BLaER1 (cell line): ENCODE results near the gene DNAJB12.

Experiments
- H3K27ac ChIP-seq: shearing (Covaris generic); formaldehyde crosslinking; 2 replicates; pipeline ENCODE4 v1.8.1; 2022
- H3K27me3 ChIP-seq: shearing (Covaris generic); formaldehyde crosslinking; 2 replicates; pipeline ENCODE4 v1.8.1; 2022
- H3K36me3 ChIP-seq: shearing (Covaris generic); formaldehyde crosslinking; 2 replicates; pipeline ENCODE4 v1.8.1; 2022
- H3K4me1 ChIP-seq: shearing (Covaris generic); formaldehyde crosslinking; 2 replicates; pipeline ENCODE4 v1.8.1; 2022
- H3K4me2 ChIP-seq: shearing (Covaris generic); formaldehyde crosslinking; 2 replicates; pipeline ENCODE4 v1.8.1; 2022
- H3K4me3 ChIP-seq: shearing (Covaris generic); formaldehyde crosslinking; 2 replicates; pipeline ENCODE4 v1.8.1; 2022
- H3K9ac ChIP-seq: shearing (Covaris generic); formaldehyde crosslinking; 2 replicates; pipeline ENCODE4 v1.8.1; 2022
- H3K9me3 ChIP-seq: shearing (Covaris generic); formaldehyde crosslinking; 2 replicates; pipeline ENCODE4 v1.8.1; 2022
- H4K20me1 ChIP-seq: shearing (Covaris generic); formaldehyde crosslinking; 2 replicates; pipeline ENCODE4 v1.8.1; 2022
- Cebpa-rat ChIP-seq: shearing (Covaris generic); IDR thresholded peaks from 2 replicates; pipeline ENCODE4 v1.8.1; 2022

Gene DNAJB12

DNA sequence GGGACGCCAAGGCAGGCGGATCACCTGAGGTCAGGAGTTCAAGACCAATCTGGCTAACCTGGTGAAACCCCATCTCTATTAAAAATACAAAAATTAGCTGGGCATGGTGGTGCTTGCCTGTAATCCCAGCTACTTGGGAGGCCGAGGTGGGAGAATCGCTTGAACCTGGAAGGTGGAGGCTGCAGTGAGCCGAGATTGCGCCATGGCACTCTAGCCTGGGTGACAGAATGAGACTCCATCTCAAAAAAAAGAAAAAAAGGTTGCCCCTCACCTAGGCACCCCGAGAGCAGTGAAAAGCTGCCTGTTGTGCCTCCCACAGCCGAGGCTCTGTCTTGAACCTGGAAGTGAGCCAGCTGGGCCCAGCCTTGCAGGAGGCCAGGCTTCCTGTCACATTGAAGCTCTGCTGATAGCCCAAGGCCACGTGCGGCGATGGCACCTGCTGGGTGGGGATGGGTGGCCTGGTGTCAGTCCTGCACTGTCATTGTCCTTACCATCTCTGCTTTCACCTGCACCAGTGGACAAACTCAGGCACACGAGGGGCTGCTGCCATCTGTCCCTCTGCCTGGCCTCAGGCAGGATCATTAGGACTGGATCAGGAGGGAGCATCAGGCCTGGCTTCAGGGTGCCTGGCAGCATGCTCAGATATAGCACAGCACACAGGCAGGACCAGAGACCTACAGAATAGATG lies 37.8 kb downstream of the DNAJB12 start:
- H3K4me2 ChIP-seq, result peak overlapping the region; percentile 81
- TF ChIP-seq Cebpa-rat, result peak; percentile 35; the same call in 1 of the 2 replicates
- H4K20me1 ChIP-seq, result no peaks in the 10 kb centered on the region
- peak overlapping the region; percentile 59 for H3K9ac ChIP-seq
- H3K27ac ChIP-seq, result peak overlapping the region; percentile 78
- H3K36me3 ChIP-seq, result no peaks in the 10 kb centered on the region
- no peaks in the 10 kb centered on the region for H3K27me3 ChIP-seq
- no peaks in the 10 kb centered on the region for H3K9me3 ChIP-seq
- H3K4me1 ChIP-seq, result peaks cover 84% of the 10 kb centered on the region
- H3K4me3 ChIP-seq, result no peak overlapping the region; the same call in 1 of the 2 replicates

DNA sequence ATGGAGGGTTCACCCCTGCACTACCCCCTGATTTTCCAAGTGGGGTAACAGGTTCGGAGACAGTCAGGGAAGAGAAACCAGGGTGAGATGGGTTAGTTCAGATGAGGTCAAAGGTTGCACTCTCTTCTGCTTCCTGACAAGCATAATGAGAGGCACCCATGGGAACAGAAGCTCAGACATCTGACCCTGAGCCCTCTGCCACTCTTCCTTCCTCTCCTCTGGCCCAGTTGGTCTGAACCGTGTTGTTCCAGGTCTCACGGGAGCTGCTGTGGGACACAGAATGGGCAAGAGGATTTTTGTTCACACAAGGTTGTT lies 38.4 kb downstream of the DNAJB12 start:
- Histone ChIP-seq H3K4me1 (peaks cover 82% of the 10 kb centered on the region), H3K9ac (peak overlapping the region; percentile 59), H3K4me3 (no peak overlapping the region; the same call in 1 of the 2 replicates), H3K36me3 (no peaks in the 10 kb centered on the region), H3K4me2 (peak overlapping the region; percentile 81), H3K27me3 (no peaks in the 10 kb centered on the region), H4K20me1 (no peaks in the 10 kb centered on the region), H3K9me3 (no peaks in the 10 kb centered on the region), H3K27ac (peak overlapping the region; percentile 78)
- no peak for TF ChIP-seq Cebpa-rat

DNA sequence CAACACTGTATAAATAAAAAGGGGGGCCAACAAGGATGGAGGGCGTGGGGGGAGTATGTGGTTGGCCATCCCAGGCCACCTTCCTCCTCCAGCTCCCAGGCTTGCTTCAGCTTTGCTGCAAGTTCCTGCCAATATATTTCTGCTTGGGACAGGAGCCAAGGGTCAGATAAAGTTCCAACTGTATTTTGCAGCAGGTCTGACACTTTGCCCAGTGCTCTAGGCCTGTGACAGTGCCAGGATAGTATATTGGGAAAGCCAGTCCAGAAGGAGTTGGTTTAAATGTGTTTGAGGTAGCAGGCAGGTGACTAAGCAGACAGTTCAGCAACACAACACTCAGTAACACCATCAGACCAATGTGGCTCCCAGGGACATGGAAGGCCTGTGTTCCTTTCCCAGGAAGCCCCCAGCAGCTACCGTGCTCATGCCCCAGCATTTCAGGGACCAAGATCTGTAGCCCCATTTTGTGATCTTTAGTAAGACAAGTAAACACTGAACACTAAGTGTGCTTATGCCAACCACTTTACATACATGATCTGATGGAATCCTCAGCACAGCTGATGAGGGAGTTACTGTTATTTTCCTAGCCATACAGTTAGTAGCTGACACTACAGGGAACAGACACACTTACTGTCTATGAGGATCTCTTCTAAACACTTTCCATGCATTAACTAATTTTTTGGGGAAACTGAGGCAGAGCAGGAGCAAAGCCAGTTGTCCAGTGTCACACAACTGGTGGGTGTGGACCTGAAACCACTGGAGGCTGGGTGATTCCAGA lies 38.9 kb downstream of the DNAJB12 start:
- Histone ChIP-seq H3K4me2 (peak overlapping the region; percentile 81), H3K4me3 (no peak overlapping the region), H3K36me3 (no peaks in the 10 kb centered on the region), H4K20me1 (no peaks in the 10 kb centered on the region), H3K27me3 (no peaks in the 10 kb centered on the region), H3K4me1 (peaks cover 81% of the 10 kb centered on the region), H3K9ac (peak overlapping the region; percentile 59; the same call in 1 of the 2 replicates), H3K9me3 (no peaks in the 10 kb centered on the region), H3K27ac (peak overlapping the region; percentile 78)
- no peak for TF ChIP-seq Cebpa-rat

DNA sequence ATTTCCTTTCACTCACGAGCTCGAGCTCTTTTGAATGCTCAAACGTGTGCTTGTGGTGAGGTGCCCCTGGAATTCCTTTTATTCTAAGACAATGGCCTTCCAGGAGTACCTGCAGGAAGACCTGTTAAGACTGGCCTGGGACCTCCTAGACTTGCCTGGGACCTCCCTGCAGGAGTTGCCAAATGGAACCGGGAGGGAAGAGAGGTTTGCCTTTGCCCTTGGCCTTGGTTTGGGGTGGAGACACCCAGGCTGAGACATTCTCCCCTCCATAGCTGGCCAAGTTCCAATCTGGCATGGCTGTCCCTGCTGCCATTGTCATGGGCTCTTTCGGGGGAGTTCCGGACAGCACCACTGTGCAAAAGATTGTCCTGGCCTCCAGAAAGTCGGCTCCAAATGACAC lies 39.7 kb downstream of the DNAJB12 start:
- Histone ChIP-seq H3K27ac (0 out of 2 replicates have a peak overlapping the region, but pooled peaks have one; percentile 78), H3K4me3 (no peak overlapping the region), H3K36me3 (no peaks in the 10 kb centered on the region), H3K27me3 (no peaks in the 10 kb centered on the region), H3K9ac (no peak overlapping the region), H3K4me2 (peak overlapping the region; percentile 81), H3K4me1 (peaks cover 81% of the 10 kb centered on the region), H3K9me3 (no peaks in the 10 kb centered on the region), H4K20me1 (no peaks in the 10 kb centered on the region)
- no peak for TF ChIP-seq Cebpa-rat

DNA sequence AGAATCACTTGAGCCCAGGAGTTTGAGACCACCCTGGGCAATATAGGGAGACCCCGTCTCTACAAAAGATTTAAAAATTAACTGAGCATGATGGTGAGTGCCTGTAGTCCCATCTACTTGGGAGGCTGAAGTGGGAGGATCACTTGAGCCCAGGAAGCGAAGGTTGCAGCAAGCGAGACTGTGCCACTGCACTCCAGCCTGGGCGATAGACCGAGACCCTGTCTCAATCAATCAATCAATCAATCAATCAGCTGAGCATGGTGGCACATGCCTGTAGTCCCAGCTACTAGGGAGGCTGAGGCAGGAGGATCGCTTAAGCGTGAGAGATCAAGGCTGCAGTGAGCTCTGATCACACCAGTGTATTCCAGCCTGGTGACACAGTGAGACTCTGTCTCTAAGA lies 40.5 kb downstream of the DNAJB12 start:
- no peak overlapping the region for H3K4me2 ChIP-seq
- peaks cover 84% of the 10 kb centered on the region for H3K4me1 ChIP-seq
- no peak overlapping the region for H3K4me3 ChIP-seq
- no peaks in the 10 kb centered on the region for H4K20me1 ChIP-seq
- no peak overlapping the region for H3K9ac ChIP-seq
- H3K36me3 ChIP-seq, result no peaks in the 10 kb centered on the region
- no peaks in the 10 kb centered on the region for H3K27me3 ChIP-seq
- no peaks in the 10 kb centered on the region for H3K9me3 ChIP-seq
- no peak for TF ChIP-seq Cebpa-rat
- H3K27ac ChIP-seq, result no peak overlapping the region

DNA sequence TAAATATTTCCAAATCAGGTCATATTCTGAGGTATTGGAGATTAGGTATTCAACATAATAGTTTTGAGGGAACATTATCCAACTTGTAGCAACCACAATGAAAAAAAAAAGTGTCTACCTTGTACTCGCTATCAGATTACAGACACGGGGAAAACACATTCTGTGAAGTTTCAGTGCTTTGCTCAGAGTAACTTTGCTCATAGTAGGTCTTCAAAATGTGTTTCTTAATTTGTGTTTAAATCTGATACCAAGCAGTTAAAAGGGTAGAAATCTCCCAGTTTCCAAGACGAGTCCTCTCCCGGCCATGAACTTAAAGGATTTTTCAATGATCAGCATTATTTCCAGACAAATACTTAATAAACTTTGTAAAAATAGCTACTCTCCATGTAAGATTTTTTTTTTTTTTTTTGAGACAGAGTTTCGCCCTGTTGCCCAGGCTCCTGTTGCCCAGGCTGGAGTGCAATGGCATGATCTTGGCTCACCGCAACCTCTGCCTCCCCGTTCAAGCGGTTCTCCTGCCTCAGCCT lies 41.8 kb downstream of the DNAJB12 start:
- Histone ChIP-seq H3K27me3 (no peaks in the 10 kb centered on the region), H3K4me3 (no peak overlapping the region), H3K9me3 (no peaks in the 10 kb centered on the region), H3K36me3 (no peaks in the 10 kb centered on the region), H3K27ac (no peak overlapping the region), H3K4me2 (no peak overlapping the region), H3K9ac (no peak overlapping the region), H4K20me1 (no peaks in the 10 kb centered on the region), H3K4me1 (peaks cover 84% of the 10 kb centered on the region)
- TF ChIP-seq Cebpa-rat, result no peak

DNA sequence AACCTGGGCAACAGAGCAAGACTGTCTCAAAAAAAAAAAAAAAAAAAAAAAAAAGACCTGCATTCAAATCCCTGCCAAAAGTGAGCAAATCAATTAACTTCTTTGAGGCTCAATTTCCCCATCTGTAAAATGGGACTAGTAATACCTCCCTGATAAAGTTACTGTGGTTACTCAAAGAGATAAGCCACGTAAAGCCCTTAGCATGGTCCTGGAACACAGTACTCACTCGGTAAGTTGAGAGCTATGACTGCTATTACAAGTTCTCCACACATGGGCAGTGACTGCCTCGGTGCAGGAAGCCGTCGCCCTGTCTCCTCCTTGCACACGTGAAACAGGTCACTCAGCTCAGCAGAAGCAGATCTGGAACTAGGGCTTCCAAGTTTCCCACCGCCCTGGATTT lies 43.1 kb downstream of the DNAJB12 start:
- no peak overlapping the region for H3K4me3 ChIP-seq
- H3K9ac ChIP-seq, result no peak overlapping the region
- H3K27me3 ChIP-seq, result no peaks in the 10 kb centered on the region
- no peaks in the 10 kb centered on the region for H4K20me1 ChIP-seq
- no peak overlapping the region for H3K27ac ChIP-seq
- H3K9me3 ChIP-seq, result no peaks in the 10 kb centered on the region
- H3K4me1 ChIP-seq, result peaks cover 84% of the 10 kb centered on the region
- no peaks in the 10 kb centered on the region for H3K36me3 ChIP-seq
- no peak for TF ChIP-seq Cebpa-rat
- no peak overlapping the region for H3K4me2 ChIP-seq

DNA sequence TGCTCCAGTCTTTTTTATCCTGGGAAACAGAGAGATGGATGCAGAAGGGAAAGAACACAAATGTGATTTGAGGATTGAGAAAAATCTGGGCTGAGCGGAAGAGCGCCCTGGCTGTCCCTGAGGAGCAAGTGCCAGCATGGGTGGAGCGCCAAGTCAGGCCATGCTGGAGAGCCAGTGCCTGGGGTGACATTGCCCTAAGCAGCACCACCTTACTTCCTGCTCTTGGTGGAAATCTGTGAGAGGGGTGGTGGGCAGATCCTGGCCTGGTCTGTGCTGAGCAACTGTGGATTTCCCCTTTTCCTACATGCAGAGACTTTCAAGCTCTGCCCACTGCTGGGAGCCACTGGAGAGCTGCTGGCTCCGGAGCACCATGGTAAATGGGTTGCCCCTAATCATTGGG lies 44.1 kb downstream of the DNAJB12 start:
- Histone ChIP-seq H3K36me3 (no peaks in the 10 kb centered on the region), H3K9me3 (no peaks in the 10 kb centered on the region), H3K27ac (no peak overlapping the region), H3K9ac (0 out of 2 replicates have a peak overlapping the region, but pooled peaks have one; percentile 4), H3K4me1 (peaks cover 84% of the 10 kb centered on the region), H3K27me3 (no peaks in the 10 kb centered on the region), H3K4me3 (no peak overlapping the region), H4K20me1 (no peaks in the 10 kb centered on the region), H3K4me2 (peak overlapping the region; percentile 86)
- TF ChIP-seq Cebpa-rat, result no peak

DNA sequence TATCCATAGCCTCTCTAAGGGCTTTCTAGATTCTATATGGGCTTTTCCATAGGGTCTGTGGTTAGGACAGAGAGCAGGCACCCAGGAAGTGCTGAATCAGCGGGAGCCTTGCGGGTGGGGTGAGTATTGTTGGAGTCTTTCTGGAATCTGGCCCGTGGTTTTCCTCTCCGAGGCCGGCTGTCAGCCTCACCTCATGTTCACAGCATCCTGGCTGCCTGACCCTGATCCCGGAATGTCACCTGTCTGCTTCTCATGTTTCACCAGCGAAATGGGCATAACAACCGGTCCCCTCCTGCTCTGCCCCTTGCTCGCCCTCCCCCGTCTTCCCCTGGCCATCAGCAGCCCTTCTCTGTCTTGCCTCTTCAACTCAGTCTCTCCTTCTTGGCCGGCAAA lies 44.5 kb downstream of the DNAJB12 start:
- Histone ChIP-seq H3K4me1 (peaks cover 84% of the 10 kb centered on the region), H3K9me3 (no peaks in the 10 kb centered on the region), H3K9ac (0 out of 2 replicates have a peak overlapping the region, but pooled peaks have one; percentile 4), H3K27ac (no peak overlapping the region), H4K20me1 (no peaks in the 10 kb centered on the region), H3K4me3 (no peak overlapping the region), H3K36me3 (no peaks in the 10 kb centered on the region), H3K27me3 (no peaks in the 10 kb centered on the region), H3K4me2 (peak overlapping the region; percentile 86)
- no peak for TF ChIP-seq Cebpa-rat
